Activated CD4-positive, alpha-beta T cell treated with anti-CD3 and anti-CD28 coated beads for 1 hour (primary cell): ENCODE measurements around the gene CIAO2A.
"Not testable (repeated sequence)": the region's sequence is repeated elsewhere in the genome, so short reads cannot be mapped to it uniquely, and the experiment has no call there.

ENCODE experiments used
- DNase-seq: peaks from one replicate; pipeline ENCODE4 v3.0.0-alpha.2; 2020

Gene CIAO2A, protein sequence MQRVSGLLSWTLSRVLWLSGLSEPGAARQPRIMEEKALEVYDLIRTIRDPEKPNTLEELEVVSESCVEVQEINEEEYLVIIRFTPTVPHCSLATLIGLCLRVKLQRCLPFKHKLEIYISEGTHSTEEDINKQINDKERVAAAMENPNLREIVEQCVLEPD

DNA sequence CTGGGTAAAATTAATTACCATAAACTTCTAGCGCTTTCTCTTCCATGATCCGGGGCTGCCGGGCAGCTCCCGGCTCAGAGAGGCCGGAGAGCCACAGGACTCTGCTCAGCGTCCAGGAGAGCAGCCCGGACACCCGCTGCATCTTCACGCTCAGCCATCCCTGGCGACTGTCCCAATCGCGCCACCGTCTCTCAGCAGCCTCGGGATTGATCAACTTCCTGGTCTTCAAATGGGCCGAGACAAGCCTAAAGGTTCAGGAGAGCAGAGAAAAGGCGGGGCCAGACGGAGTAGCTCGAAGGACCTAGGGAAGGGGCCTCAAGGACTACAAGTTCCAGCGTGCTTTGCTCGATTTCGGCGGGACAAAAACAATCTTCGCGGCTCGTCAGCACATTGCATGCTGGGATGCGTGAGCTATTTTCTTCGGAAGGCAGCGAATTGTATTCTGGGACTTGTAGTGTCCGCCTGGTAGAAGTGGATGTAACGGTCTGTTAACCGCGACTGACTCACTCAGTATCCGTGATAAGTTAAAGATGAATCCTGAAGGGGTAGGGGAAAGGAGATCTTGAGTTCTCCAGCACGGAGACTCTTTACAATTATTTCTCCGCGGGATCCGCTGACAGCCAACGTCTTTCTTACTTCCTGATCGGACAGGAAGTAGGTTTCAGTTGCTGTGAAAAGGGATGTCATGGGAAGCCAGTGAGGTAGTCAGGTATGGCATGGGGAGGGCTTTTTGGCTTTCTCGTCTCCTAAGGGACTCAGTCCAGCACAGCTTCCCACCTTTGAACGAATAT, at the start of gene CIAO2A:
Gene CIAO2A (minus strand): TSS at position 212 of the 791 bp plus-strand sequence. CDS start 70 bp downstream, at position 142.
- DNase-seq = peak; percentile 84

- DNase-seq = no peak
Observed at GRCh38 chr15:64143276-64143675, 49.6 kb upstream of the CIAO2A start.

DNA sequence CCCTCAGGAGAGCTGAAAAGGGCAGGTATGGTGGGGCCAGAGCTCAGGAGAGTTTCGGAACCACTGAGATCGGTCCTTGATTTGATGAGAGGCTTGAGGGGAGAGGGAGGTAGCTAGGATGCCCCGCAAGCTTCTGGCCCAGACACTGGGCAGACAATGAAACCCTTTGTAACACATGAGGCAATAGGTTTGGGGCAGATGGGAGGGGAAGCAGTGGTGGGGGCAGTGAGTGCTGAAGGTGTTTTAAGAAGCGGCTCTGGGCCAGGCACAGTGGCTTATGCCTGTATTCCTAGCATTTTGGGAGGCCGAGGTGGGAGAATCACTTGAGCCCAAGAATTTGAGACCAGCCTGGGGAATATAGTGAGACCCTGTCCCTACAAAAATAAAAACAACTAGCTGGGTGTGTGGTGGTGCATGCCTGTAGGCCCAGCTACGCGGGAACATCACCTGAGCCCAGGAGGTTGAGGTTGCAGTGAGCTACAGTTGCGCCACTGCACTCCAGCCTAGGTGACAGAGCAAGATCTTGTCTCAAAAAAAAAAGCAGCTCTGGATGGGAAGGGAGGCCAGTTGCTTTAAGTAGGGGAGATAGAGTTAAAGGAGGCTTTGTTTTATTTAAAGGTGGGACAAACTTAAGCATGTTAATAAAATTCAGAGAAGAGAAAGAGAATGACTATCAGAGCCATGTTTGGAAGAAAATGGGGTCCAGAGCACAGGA, 48.3 kb upstream of the CIAO2A start:
- no peak for DNase-seq

DNA sequence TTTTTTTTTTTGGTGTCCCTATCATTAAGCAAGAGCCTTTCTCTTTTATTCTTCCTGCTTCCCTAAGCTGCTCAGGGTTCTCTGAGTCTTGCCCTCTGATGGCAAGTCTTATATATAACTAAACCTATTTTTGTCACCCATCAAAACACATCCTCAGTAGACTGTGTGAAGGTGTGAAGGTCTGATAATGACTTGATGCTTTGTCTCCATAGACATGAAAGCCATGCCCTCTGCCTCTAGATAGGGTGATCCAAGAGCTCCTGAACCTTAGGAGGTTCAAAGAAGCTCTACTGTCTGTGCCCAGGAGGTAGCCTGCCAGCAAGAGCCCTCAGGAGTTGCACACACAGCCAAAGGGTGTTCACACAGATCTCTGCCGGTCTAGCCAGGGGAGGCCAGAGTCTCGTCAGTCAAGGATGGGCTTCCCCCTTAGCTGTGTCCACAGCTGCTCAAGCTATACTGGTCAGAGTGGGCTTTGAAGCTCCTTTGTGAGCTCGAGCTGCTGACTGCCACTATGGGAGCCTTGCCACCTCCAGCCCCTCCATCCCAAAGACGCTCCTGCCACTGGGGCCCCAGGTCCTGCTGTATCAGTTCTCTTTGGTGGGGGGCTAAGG, 44.8 kb upstream of the CIAO2A start:
- DNase-seq = no peak

GRCh38 chr15:64137226-64137833, 43.7 kb upstream of the CIAO2A start:
- DNase-seq = no peak

- DNase-seq = no peak
Observed at GRCh38 chr15:64136347-64136746, 42.7 kb upstream of the CIAO2A start.

- DNase-seq = no peak
Observed at GRCh38 chr15:64134345-64134829, 40.7 kb upstream of the CIAO2A start.

DNA sequence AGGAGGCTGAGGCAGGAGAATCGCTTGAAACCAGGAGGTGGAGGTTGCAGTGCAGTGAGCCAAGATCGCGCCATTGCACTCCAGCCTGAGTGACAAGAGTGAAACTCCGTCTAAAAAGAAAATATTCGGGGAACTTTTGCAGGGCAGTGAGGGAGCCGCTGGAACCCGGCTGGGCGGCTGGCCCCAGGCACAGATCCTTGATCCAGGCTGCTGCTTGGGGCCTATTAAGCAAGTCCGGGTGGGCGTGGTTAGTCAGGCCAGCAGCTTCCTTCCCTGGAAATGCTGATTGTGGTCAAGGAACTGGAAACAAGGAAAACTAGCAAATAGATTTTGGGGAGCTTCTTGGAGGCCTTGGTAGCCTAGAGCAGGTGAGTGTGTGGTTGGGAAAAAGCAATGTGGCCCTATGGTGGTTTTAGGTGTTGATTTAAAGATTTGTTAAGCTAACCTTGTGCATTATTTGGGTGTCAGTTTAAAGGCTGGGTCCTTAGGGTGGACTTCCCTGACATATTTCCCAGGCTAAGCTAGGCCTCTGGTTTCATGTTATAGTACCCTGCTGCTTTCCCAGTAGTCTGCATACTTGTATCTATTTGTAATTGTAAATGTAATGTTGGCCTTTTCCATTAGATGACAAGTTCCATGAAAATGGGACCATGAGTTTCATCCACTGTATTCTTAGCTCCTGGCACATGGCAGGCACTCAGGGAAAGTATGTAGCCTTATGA, 40.1 kb upstream of the CIAO2A start:
- DNase-seq = no peak

DNA sequence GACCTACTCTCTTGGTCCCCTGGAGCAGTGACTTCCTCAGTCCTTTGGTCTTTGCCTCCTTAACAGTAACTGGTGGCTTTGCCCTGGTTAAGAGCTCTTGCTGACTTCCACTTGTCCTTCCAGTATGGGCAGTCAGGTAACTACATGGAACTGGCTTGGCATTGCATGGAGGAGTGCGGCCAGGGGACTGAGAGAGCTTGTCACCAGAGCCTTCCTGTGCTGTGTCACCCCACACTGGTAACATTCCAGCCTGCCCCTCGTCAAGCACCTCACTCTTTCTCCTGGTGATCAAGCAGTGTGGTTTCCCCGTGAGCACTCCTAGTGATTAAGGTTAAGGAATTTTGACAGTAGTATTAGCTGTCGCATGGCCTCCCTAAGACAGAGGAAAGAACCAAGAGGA, 38.6 kb upstream of the CIAO2A start:
- no peak for DNase-seq

- no peak for DNase-seq
Observed at GRCh38 chr15:64131547-64131946, 37.9 kb upstream of the CIAO2A start.

DNA sequence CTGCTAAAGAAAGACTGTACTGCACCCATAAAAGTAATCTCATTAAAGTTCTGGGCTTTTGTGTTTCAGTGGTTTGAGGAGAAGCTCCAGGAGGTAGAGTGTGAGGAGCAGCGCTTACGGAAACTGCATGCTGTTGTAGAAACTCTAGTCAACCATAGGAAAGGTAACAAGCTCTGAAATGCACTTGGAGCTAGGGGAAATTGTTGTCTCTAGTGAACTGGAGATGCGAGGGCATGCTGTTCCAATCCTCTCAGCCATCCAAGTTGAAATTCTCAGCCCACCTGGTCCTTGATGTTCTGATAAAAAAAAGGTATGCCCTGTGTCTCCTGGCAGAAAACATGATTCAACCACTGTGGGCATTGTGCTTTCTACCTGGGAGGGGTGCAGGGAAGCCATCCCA, 36.5 kb upstream of the CIAO2A start:
- DNase-seq = no peak

DNA sequence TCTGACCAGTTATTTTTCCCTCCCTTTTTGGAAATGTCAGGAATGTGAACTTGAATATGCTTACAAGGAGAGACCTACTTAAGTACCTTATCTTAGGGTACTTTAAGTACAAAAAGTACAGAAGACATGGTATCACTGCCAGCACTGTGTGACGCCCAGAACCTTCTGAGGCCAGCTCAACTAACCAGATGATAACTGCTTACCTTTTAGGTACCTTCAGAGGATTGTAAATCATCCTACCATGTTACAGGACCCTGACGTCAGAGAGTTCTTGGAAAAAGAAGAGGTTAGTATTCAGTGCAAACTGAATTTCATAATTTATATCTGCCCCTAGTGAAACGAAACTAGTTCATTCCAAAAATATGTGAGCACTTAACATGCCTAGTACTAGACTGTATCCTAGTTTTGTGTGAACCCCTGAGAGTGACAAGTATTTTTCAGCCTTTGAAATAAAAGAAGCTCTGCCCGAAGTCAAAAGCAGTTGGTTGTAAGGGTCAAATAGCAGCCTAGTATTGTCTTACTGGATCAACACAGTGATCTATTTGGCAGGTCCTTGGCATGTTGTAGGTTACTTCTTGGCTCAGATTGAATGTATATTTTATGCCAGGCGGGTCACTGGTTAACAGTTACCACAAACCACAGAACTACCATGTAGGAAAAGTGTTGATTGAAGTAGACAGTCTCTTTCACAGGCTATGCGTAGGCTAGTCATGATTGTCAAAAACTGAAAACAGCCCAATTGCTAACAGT, 34.1 kb upstream of the CIAO2A start:
- no peak for DNase-seq

DNA sequence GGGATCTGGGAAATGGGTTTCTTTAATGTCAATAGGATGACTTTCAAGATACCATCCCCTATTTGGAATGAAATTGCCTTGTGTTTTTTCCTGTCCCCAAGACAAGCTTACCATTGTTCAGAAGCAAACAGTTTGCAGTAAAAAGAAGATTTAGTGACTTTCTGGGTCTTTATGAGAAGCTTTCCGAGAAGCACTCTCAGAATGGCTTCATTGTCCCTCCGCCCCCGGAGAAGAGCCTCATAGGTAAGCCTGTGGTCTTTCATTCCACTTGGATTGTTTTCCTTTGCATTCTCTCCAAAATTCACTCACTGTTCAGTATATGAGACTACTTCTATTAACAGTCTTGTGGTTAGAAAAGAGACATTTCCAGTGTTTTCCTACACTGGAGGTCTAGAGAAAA, 32.3 kb upstream of the CIAO2A start:
- no peak for DNase-seq

GRCh38 chr15:64122936-64123351, 29.3 kb upstream of the CIAO2A start:
- DNase-seq = no peak

- no peak for DNase-seq
Observed at GRCh38 chr15:64122444-64122843, 28.8 kb upstream of the CIAO2A start.

DNA sequence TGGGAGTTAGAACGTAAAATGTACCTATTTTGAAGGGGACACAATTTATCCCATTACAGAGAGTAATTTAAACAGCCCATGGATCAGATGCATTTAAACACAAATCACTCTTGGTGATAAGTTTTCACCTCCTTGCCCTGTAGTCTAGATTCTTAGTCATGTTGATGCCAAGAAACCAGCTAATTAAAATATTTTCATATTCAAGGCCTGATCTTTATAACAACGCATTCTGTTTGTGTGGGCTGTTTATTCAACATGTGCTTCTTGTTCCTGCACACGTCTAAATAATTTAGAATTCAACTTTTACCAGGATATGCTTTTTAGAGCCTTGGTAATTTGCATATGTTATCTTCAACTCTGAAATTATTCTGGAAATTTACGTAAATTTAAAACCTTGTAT, 28.0 kb upstream of the CIAO2A start:
- no peak for DNase-seq

- DNase-seq = not testable (repeated sequence)
Observed at GRCh38 chr15:64120322-64120721, 26.7 kb upstream of the CIAO2A start.

DNA sequence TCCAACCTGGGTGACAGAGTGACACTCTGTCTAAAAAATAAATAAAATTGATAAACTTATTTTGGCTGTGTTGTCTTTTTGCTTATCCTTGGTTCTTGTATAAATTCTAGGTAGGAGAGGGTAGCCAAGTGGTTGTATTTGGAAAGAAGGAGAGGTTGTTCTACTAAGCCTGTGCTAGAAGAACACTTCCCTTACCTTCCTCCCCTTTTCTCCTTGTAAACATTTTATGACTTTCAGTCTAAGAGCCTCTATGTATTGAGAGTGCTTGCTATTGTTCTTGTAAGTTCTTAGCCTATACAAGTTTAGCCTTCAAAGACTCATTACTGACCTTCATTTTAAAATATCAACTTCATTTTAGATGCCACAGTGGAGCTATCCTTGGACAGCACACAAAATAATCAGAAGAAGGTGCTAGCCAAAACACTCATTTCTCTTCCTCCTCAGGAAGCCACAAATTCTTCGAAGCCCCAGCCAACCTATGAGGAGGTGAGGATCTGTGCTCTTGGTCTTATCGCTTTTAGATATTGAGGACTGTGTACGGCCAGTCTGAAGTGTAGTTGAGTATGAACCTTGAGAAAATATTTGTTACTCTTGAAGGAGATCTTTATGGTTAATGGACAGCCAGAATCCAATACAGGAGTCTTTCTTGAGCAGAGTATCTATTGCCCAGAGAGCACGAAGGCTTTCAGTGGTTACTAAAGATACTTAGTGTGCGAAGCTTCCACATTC, 24.3 kb upstream of the CIAO2A start:
- DNase-seq = no peak

GRCh38 chr15:64112904-64113303, 19.3 kb upstream of the CIAO2A start:
- no peak for DNase-seq

- no peak for DNase-seq
Observed at GRCh38 chr15:64112073-64112772, 18.6 kb upstream of the CIAO2A start.
